Endometrial microvascular endothelial cells (primary cell): ENCODE data around the gene GFER. TPM values are rescaled to one million over a fixed set of nuclear protein-coding genes. Genes with fewer than 3 reads are reported as not detected.
"Not testable (repeated sequence)": the region's sequence is repeated elsewhere in the genome, so short reads cannot be mapped to it uniquely, and the experiment has no call there.

Experiments used
- in situ Hi-C: cut with HindIII; loops from 2 replicates; pipeline ENCODE4 v1.10.0; 2017; ENCODE audit warnings: low sequenced_read_pairs, low pct_unique_long_range_greater_than_20kb; ENCODE audit errors: inconsistent ontology term
- total RNA-seq: library from RNA; depleted of rRNA; stranded (reverse); fragments of >200 nt; gene quantifications from one replicate; pipeline ENCODE4 v1.2.3, GENCODE V29; 2015; ENCODE audit errors: inconsistent ontology term

The GFER gene
- total RNA-seq, 1 donor from 2014 or later: 17.2 TPM

- in situ Hi-C loops: no loop called here
These were observed 33.4 kb upstream of the GFER start for GRCh38 chr16:1950559-1950958.

GRCh38 chr16:1953734-1954133 lies 30.3 kb upstream of the GFER start:
- in situ Hi-C loops: no loop called here

DNA sequence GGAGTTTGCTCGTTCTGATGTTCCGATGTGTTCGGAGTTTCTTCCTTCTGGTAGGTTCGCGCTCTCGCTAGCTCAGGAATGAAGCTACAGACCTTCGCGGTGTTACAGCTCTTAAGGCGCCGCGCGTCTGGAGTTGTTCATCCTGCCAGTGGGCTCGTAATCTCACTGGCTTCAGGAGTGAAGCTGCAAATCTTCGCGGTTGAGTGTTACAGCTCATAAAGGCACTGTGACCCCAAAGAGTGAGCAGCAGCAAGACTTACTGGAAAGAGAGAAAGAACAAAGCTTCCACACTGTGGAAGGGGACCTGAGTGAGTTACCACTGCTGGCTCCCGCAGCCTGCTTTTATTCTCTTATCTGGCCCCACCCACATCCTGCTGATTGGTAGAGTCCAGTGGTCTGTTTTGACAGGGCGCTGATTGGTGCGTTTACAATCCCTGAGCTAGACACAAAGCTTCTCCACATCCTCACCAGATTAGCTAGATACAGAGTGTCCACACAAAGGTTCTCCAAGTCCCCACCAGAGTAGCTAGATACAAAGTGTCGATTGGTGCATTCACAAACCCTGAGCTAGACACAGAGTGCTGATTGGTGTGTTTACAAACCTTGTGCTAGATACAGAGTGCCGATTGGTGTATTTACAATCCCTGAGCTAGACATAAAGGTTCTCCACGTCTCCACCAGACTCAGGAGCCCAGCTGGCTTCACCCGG lies 26.4 kb upstream of the GFER start:
- in situ Hi-C loops: not testable (repeated sequence)

- in situ Hi-C loops: not testable (repeated sequence)
These were observed 25.9 kb upstream of the GFER start for GRCh38 chr16:1958143-1958491.

DNA sequence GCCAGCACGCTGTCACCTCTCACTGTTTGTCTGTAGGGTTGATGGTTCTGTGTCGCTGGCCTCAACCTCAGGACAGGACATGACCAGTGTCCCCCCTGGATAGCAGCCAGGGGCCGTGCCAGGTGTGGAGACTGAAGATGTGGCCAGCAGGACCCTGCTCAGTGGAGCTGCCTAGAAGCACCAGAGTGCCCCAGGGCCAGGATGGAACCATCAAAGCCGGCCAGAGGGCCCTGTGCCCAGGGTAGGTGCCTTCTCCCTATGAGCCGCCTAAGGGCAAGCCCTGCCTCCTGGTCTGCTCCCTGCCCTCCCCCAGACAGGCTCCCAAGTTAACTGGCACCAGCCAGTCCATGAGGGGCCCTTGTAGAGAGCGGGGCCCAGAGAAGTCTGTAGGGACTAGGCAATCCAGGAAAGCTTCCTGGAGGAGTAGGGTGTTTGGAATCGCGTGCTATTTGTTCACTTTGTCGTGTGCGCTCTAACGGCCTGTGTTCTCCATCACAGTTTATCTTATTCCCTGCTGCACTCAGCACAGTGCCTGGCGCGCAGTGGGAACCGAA lies 25.2 kb upstream of the GFER start:
- in situ Hi-C loops: no loop called here

GRCh38 chr16:1959269-1960039 lies 24.5 kb upstream of the GFER start, which contains the start of gene NDUFB10:
Gene NDUFB10 (plus strand): TSS chr16:1959538. CDS start chr16:1959625, 87 bp downstream.
- in situ Hi-C loops: no loop called here

DNA sequence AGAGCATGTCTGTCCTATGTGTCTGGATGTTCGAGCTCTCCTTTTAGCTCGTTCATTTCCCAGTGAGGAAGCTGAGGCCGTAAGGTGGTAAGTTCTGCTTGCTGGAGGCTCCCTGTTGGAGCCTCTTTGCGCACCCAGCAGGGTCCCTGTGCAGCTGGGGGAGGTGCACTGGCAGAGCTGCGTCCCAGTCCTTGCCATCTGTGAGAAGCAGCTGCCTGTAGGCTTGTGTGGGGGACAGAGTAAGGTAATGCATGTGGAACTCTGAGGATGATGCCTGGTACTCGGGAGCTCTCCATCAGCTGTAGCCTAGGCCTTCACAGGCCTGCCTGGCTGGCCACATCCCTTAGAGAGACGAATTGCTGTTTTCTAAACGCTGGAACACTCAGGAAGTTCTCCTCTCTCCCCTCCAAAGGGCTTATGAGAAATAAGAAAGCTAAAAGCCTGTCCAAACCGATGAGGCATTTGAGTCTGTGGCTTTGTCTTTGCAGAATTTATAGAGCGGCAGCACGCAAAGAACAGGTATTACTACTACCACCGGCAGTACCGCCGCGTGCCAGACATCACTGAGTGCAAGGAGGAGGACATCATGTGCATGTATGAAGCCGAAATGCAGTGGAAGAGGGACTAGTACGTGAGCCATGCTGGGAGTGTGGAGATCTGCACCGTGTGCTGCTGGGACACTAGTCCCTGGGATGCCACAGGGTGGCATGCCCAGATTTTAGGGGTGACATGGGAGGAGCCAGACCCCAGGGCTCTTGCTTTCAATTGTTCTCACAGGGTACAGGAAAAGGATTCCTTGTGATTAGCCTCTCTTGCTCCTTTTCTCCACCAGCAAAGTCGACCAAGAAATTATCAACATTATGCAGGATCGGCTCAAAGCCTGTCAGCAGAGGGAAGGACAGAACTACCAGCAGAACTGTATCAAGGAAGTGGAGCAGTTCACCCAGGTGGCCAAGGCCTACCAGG lies 23.0 kb upstream of the GFER start:
- in situ Hi-C loops: no loop called here

DNA sequence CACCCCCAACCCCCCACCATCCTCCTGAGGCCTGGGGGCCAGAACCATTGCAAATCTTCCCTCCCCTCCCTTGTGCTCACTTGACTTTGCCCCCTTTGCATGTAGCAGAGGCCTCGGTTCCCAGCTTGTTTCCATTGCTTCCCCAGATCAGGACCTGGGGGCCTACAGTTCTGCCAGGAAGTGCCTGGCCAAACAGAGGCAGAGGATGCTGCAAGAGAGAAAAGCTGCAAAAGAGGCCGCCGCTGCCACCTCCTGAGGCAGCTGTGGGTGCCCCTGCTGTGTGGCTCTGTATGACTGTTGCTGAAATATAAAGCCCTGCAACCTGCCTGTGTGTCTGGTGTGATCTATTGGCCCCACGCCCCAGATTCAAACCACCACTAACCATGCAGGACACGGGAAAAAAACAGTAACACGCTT lies 22.3 kb upstream of the GFER start:
- in situ Hi-C loops: no loop called here

DNA sequence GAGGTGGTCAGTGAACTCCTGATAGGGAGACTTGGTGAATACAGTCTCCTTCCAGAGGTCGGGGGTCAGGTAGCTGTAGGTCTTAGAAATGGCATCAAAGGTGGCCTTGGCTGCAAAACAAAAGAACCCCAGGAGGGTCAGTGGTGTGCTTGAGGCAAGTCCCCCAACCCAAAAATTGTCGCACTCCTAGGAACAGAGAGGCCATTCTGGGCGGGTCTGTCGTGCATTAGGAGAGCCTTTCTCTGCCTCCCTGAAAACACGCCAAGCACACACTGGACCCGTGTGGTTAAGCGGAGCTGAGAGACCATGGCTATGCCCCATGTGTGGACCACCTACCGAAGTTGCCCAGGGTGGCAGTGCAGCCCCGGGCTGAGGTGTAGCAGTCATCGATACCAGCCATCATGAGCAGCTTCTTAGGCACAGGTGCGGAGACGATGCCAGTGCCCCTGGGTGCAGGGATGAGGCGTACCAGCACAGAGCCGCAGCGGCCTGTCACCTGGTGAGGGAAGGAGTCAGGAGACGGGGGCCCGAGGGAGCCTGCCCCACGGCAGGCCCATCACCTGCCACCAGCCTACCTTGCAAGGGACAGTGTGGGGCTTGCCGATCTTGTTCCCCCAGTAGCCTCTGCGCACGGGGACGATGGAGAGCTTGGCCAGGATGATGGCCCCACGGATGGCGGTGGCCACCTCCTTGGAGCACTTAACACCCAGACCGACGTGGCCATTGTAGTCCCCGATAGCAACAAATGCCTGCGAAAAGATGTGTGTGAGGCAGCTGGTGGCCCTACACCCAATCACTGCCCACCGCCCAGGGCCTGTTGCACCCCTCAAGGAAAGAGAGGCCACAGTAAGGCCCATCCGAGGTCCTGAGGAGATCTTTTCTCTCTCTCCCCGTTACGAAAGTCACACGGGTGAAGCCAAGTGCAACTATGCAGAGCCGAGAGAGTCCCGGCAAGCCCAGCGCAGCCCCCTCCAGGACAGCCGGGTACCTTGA lies 21.5 kb upstream of the GFER start:
- in situ Hi-C loops: not testable (repeated sequence)

- in situ Hi-C loops: no loop called here
These were observed 20.0 kb upstream of the GFER start for GRCh38 chr16:1963806-1964505.

DNA sequence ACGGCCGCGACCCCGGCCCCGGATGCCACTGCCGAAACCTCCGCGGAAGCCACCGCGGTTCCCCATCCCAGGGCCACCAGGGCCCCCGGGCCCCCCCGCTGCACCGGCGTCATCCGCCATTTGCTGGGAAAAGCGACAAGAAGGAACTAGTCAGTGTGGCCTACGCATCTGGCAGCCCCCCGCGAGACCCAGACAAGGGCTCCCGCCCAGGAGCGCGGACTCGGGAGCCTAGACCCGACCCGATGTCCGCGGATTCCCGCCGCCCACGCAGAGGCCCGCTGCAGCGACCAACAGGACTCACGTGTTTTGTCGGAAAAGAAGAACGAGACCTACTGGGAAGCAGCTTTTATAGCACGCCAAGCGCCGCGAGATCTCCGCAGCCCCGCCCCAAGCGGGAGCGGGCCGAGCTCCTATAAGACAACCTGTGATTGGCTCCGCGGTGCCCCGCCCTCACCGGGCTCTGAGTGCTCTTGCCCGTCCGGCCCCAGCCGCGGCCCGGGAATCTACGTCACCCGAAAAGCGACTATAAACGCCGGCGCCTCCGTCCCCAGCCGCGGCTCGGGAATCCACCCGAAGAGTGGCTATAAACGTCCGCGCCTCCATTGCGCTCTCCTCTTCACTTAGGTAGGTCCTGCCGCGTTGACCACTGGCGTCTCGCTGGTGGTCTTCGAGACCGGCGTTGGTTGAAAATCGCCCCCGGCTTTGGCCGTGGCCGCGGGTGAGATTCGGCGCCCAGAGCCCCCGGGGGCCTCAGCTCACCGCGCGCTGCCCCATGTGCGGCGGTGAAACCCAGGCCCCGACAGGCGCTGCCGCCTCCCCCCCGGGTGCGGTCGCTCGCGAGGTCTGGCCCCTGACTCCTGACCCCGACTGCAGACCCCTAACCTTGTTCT lies 19.2 kb upstream of the GFER start, which contains the start of gene RPS2:
Gene RPS2 (minus strand): TSS at position 321 of the 890 bp plus-strand sequence. CDS start 201 bp downstream, at position 120.
- in situ Hi-C loops: no loop called here

- in situ Hi-C loops: no loop called here
These were observed 18.5 kb upstream of the GFER start for GRCh38 chr16:1965396-1966001.

DNA sequence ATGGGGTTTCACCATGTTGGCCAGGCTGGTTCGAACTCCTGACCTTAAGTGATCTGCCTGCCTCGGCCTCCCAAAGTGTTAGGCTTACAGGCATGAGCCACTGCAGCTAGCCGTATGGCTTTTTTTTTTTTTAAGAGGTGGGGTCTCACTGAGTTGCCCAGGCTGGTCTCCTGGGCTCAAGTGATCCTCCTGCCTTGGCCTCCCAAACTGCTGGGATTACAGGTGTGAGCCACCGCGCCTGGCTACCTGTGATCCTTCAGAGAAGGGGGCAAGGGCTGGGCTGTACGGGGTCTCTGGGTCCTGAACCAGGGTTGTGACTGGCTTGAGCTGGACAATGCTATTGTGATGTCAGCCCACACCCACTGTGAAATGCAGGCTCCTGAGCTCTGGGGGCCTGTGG lies 17.5 kb upstream of the GFER start, which contains the start of gene RNF151:
Gene RNF151 (plus strand): TSS at position 397 of the 400 bp plus-strand sequence. CDS start 26 bp downstream, outside the sequence.
- in situ Hi-C loops: no loop called here

GRCh38 chr16:1968146-1968953 lies 15.6 kb upstream of the GFER start:
- in situ Hi-C loops: no loop called here
